ENCODE measurements around the gene KIFC1.
A peak's percentile ranks its signal among the peaks of the same experiment; 100 is the strongest.
"Not testable (repeated sequence)": the region's sequence is repeated elsewhere in the genome, so short reads cannot be mapped to it uniquely, and the experiment has no call there.

KIFC1 gene

DNA sequence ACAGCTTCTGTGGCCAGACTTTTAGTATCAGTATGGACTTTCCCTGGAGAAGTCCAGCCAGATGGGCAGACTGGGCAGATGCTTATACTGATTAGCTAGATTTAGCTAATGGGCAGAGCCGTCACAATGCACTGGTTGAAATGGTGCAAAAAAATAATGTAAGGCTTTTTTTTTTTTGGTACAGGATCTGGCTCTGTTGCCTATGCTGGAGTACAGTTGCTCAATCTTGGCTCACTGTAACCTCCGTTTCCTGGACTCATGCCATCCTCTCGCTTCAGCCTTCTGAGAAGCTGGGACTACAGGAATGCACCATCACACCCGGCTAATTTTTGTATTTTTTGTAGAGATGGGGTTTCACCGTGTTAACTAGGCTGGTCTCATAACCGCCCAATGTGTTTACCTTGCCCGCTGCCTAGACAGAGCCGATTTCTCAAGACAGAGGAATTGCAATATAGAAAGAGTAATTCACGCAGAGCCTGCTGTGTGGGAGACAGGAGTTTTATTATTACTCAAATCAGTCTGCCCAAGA is 16.4 kb upstream of the KIFC1 start:
- no peak for DNase-seq

DNA sequence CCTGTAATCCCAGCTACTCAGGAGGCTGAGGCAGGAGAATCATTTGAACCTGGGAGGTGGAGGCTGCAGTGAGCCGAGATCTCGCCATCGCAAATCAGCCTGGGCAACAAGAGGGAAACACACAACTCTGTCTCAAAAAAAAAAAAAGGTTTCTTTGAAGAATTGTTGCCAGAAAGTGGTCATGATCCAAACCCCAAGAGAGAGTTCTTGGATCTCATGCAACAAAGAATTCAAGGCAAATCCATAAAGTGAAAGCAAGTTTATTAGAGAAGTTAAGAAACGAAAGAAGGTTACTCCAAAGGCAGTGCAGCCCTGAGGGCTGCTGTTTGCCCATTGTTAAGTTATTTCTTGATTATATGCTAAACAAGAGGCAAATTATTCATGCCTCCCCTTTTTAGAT is 14.5 kb upstream of the KIFC1 start:
- DNase-seq, result no peak

DNA sequence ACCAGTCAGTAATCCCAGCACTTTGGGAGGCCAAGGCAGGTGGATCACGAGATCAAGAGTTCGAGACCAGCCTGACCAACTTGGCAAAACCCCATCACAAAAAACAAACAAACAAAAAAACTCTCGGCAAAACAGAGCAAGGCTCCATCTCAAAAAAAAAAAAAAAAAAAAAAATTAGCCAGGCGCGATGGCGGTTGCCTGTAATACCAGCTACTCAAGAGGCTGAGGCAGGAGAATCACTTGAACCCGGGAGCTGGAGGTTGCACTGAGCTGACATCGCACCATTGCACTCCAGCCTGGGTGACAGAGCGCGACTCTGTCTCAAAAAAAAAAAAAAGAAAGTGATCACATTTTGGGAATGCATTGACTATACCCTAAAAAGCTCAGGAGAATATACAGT is 12.4 kb upstream of the KIFC1 start:
- DNase-seq, result not testable (repeated sequence)

DNA sequence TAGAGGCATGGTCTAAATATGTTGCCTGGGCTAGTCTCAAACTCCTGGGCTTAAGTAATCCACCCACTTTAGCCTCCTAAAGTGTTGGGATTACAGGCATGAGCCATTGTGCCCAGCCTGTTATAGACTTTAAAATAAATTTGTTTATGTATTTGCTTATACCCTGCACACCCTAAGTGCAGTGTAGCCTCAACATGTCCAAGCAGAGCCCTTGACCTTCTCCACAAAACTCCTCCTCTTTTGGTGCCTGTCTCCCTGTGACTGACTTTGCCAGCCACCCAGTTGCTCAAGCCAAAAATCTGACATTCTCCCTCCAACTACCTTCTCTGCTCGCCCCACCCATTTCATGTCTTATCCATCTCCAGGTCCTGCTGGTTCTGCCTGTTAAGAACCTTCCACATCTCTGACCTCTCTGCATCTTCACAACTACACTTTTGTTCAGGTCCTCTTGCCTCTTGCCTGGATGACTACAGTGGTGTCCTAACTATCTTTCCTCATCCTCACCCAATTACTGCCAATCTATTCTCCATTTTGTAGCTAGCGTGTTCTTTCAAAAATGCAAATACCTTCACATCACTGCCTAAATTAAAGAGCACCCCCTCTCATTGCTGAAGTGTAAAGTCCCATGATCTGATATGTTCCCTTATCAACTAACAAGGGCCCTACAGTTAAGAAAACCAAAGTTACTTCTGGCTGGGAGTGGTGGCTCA is 11.2 kb upstream of the KIFC1 start:
- DNase-seq, result no peak

DNA sequence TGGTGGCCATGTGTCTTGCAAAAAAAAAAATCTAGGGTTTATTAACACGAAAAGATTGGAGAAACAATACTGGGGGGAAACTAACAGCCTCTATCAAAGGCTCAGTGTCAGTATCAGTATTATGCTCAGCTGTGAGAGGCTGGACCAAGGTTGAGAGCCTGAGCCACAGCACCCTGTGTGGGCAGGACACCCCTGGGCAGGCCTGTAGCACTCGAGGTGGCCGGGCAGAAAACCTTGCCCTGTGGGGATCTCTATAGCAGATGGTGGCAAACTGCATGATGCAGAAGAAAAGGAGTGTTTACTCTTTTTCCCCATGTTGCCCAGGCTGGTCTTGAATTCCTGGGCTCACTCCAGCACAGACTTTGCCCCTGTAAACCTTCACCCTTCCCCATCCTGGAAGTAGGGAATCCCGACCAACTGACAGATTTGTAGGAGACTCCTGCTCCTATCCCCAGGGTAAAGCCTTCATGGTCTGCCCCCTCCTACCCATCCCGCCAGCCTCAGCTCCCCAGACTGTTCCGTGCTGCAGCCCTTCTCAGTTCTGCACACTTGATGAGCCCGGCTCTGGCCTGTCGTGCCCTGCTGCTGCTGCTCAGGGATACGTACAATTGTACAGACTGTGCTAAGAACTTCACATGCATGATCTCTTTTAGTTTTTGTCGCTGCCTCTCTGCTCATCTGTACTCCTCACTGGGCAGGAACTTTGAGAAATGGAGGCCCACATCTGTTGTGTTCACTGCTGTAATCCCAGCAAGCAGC is 8.0 kb upstream of the KIFC1 start:
- DNase-seq, result no peak

DNA sequence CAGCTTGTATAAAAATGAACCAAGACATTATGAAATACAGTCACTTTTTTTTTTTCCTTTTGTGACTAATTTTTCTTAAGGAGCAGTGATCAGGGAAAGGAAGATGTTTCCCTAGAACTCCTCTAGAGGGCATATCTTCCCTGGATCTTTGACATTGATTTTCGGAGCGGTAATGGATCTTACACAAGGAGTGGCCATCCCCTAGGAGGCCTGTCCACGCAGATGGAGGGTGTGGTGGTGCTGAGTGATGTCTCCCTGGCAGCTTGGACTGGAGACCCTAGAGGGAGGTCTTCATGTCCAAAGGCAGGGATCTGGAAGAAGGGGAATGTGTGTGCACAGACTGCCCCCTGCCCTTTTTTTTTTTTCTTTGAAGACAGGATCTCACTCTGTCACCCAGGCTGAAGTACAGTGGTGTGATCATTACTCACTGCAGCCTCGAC is 7.0 kb upstream of the KIFC1 start:
- DNase-seq, result no peak

DNA sequence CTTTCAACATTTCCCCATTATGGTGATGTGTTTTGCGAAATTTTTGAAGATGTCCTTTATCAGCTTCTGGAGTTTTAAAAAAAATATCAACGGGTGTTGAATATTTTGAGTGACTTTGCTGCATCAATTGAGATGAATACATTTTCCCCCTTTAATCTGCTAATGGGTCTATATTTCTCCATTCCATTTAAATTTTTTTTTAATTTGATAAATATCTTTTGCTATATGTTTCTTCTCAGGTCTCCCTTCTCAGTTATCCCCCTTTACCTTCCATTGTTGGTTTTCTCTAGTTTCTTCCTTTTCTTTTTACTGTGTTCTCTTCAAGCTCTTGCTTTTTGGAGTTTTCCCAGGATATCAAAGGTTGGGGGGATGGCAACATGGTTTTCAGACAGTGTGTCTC is 1.4 kb upstream of the KIFC1 start:
- no peak for DNase-seq

DNA sequence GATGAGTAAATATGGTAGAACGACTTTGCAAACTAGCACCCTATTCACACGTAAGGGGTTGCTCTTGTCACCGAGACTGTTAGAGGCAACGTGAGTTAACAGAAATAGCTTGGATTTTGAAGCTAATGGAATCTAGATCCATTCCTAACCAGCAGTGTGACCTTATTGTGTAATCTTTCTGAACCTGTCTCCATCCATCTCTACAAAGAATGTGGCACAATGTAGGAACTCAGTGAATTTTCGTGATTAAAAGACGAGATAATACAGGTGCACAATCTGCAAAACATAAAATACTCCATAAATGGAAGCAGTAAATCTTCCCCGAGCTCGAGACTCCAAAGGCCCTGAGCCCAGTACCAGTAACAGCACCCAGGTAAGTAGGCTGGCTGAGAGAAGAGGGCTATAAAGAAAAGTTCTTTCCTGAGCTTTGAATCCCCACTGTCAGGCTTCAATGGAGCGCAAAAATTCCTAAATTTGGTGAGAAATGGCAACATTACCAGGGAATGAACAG is 801 bp upstream of the KIFC1 start:
- no peak for DNase-seq

DNA sequence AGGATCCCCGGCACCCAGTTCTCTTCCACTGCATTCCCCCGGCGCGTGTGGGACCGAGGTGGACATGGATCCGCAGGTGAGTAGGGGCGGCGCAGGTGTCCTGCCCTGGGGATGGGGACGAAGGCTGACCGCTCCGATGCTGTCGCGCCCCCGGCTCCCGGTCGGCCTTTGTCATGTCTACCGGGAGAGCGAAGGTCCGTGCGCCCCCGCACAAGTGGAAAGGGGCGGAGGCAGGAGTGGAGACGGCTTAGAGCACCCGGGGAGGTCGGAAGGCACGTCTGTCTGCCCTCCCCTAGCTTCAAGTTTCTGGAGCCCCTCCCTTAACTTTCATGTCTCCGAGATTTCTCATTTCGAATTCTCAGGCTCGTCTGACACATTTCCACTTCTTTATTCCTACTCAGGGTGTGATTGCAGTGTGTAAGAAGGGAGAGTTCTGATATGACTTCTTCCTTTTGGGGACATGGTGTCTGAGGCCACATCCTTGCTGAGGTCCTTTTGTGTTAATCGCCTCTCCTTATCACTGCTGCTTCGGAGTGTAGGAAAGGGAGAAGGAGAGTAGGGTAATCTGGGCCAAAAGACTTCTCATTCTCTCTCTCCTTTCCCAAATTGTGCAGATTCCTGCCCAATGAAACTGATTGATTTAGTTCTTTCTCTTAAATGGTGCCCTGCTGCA is 435 bp downstream of the KIFC1 start:
- peak; percentile 69 for DNase-seq

DNA sequence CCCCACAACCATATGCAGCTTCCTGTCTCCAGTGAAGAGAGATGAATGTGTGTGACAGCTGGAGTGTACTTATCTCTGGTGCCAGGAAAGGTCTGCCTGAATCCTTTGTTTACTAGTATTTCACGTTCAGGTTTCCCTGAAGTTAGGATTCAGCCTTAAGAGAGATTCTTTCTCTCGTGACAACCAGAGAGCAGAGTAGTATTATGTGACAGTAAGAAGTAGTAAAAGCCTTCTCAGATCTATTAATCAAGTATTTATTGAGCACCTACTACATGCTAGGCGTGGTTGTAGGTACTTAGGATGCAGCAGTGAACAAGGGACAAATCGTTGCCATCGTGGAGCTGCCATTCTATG is 949 bp downstream of the KIFC1 start:
- no peak for DNase-seq

DNA sequence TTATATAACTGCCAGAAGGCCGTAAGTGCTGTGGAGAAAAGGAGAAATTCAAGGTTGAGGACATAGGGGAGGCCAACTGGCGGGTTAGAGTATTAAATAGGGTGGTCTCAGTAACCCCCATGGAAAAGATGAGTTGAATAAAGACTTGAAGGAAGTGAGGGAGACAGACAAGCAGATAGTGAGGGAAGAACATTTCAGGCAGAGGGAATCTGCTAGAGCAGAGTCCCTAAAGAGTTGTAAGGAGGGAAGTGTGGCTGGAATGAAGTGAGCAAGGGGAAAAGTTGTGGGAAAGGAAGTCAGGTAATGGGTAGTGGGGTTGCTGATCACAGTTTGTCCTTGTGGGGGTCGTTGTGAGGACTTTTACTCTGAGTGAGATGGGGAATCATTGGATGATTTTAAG is 1.4 kb downstream of the KIFC1 start:
- no peak for DNase-seq

DNA sequence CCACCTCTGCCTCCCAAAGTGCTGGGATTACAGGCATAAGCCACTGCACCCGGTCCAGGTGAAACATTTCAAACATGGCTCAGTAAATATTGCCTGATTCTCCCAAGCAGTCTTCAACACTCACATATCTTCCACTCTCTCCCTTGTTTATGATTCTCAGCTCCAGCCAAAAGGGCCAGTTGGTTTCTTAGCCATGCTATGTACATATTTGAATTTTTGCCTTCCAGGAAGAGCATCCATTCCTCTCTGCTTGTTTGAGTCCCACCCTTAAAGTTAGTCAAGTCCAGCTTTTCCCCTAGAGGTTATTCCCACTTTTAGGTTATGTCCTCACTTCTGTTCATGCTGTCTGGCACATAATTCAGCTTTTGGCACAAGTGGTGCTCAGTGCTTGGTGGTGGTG is 5.9 kb downstream of the KIFC1 start:
- no peak for DNase-seq

DNA sequence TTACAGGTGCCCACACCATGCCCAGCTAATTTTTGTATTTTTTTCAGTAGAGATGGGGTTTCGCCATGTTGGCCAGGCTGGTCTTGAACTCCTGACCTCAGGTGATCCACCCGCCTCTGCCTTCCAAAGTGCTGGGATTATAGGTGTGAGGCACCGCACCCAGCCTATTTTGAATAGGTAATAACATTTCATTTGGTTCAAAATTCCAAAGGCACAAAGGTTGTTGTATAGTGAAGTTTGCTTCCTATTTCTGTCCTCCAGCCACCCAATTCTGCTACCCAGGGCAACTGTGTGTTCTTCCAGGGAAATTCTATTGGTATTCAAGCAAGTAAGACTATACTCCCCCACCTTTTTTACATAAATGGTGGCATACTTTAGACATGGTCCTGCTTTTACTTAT is 7.0 kb downstream of the KIFC1 start:
- DNase-seq, result not testable (repeated sequence)

DNA sequence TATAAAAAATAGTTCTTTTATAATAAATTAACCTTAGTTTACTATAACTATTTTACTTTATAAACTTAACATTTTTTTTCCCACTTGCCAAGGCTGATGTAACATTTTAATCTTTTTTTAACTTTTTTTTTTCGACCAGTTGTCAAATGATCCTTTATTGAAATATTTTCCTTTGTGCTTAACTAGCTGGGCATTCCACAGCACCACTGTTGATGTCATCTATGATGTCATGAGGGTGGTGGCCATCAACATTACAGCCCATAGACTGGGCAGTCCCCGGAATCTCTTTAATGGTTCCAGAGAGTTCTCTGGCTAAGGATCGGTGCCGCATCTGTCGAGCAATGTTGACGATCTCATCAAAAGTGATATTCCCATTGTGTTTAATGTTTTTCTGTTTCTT is 8.3 kb downstream of the KIFC1 start:
- DNase-seq, result not testable (repeated sequence)

DNA sequence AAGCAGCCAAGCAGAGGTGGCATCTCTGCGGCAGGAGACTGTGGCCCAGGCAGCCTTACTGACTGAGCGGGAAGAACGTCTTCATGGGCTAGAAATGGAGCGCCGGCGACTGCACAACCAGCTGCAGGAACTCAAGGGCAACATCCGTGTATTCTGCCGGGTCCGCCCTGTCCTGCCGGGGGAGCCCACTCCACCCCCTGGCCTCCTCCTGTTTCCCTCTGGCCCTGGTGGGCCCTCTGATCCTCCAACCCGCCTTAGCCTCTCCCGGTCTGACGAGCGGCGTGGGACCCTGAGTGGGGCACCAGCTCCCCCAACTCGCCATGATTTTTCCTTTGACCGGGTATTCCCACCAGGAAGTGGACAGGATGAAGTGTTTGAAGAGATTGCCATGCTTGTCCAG is 13.3 kb downstream of the KIFC1 start:
- DNase-seq, result no peak

DNA sequence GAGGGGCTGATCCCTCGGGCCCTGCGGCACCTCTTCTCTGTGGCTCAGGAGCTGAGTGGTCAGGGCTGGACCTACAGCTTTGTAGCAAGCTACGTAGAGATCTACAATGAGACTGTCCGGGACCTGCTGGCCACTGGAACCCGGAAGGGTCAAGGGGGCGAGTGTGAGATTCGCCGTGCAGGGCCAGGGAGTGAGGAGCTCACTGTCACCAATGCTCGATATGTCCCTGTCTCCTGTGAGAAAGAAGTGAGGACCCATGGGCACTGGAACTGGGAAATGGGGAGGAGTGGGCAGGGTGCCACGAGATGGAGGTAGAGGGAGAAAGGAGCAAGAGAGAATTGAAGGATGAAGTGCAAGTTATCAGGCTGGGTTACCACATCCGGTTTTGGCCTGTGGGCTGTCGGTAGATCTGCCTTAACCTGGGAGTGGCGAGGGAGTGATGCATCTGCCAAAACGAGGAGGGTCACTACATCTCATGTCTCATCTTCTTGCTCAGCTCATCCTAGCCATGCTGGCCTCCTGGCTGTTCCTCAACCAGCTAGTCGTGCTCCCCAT is 13.8 kb downstream of the KIFC1 start:
- DNase-seq, result no peak

DNA sequence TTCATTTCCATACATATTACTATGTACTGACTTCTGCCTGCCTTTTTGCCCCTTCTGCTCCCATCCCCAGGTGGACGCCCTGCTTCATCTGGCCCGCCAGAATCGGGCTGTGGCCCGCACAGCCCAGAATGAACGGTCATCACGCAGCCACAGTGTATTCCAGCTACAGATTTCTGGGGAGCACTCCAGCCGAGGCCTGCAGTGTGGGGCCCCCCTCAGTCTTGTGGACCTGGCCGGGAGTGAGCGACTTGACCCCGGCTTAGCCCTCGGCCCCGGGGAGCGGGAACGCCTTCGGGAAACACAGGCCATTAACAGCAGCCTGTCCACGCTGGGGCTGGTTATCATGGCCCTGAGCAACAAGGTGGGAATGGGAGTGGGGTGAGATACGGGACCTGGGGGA is 14.5 kb downstream of the KIFC1 start:
- DNase-seq, result no peak

DNA sequence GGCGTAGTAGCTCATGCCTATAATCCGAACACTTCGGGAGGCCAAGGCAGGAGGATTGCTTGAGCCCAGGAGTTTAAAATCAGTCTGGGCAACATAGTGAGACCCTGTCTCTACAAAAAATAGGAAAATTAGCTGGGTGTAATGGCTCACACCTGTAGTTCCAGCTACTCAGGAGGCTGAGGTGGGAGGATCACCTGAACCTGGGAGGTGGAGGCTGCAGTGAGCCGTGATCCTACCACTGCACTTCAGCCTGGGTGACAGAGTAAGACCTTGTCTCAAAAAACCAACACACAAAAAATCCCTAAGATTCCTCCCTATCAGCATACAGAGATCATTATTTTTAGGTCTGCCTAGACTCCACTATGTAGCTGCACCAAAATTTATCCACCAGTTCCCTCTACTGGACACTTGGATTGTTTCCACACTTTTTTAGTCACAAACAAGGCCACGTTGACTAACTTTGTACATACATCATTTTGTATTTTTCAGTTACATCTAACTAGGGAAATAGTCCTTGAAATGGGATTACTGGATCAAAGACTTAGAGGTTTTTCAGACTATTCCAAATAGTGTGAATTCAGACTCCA is 15.6 kb downstream of the KIFC1 start:
- no peak for DNase-seq

DNA sequence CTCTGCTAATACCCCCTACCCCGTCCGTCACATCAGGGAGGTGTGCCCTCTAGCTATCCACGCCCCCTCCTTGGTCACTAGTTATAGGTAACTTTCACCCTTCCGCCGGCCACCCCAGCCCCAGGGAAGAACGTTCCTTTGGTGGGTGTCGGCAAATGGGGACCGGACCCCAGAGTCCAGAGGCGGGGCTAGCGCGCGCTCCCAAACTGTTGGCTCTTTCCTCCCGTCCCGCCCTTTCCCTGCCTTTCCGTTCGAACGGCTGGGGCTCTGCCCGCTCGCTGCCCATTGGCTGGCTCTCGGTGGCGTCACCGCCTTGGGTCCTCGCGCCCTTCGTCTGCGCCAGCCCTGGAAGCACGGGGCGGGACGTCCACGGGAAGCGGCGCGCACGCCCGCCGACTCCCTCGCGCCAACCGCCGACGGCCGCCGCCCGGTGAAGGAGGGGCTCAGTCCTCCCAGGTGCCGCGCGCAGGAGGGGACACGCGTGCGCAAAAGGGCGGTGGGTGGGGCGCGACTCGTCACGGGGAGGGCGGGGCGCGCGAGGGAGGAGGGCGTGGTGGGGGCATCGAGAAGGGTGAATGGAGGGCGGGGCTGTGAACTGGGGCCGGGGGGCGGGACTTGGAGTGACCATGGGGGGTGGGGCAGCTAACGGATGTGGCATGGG is 18.6 kb downstream of the KIFC1 start:
- peak; percentile 98 for DNase-seq

DNA sequence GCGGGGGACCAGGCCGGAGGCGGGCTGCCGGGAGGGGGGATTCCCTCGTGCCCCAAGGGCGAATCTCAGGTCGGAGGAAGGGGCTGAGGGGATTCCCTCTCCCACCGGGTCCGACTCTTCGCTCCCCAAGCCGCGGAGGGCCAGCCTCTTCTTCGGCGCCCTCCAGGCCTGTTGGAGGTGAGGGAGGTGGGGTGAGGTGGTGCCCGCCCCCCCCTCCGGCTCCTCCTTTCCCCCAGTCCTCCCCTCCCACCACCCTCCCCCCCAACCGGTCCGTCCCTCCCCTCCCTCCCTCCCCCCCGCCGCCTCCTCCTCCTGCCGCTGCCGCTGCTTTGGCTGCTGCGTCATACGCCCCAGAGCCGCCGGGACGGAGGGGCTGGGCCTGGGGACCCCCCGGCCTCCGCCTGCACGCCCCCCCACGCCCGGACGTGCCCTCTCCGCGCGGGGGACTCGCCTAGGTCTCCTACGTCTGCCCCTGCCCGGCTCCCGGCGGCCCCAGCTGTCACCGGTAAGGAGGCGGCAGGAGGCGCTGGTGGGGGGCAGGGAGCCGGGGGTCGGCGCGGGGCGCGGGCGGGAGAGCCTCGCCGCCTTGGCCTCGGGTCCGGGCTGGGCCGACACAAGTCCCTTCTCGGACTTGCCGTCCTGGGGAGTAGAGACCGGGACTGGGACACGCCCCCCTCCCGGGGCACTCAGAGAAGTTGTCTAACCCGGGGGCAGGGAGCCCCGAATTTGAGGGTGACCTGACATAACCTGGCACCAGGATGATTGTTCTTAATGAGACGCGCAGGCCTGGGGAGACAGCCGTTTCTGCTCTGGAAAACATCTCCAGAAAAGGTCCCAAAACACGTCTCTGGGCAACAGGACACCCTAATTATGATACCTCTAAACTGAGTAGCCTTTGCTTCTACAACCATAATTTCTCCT is 19.3 kb downstream of the KIFC1 start, which contains the start of gene PHF1:
Gene PHF1 (plus strand): TSS at position 304 of the 921 bp plus-strand sequence. CDS start 1,250 bp downstream, outside the sequence.
- DNase-seq, result no peak

DNA sequence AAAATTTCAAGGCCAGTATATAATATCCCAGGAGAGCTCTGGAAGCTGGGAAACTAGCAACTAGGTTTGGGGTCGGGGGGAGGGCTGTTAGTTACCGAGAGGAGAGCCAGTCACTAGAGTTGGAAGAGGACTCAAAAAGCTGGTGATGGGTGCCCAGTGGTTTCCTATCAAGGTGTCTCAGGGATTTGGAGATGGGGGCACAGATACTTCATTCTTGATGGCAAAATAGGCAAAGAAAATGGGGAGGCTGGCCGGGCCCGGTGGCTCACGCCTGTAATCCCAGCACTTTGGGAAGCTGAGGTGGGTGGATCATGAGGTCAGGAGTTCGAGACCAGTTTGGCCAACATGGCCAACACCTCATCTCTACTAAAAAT is 20.0 kb downstream of the KIFC1 start:
- no peak for DNase-seq

Data from activated CD4-positive, alpha-beta T cell treated with anti-CD3 and anti-CD28 coated beads, Interleukin-2, Interleukin-6, amounts not matched to agents 100 ng/mL and 50 ng/mL, durations not matched to agents 16 hours and 8 hours (primary cell).